ENCODE data around the gene AKT1.

The AKT1 gene

GRCh38 chr14:104800771-104801519 lies 5.4 kb upstream of the AKT1 start, which contains the start of gene ZBTB42:
Gene ZBTB42 (plus strand): TSS chr14:104801101. CDS start chr14:104801198, 97 bp downstream.
- peak within 1 kb of the TSS; percentile 78 for H3K4me3 ChIP-seq (ENCODE audit: low read depth, low read length)
- DNase-seq (ENCODE audit: low read depth): no peak
- no peak for TF ChIP-seq CTCF (IDR thresholded peaks at IDR 0.05; ENCODE audit: low read depth, low read length, missing control alignments)

GRCh38 chr14:104800015-104800770 lies 4.6 kb upstream of the AKT1 start:
- H3K4me3 ChIP-seq (ENCODE audit: low read depth, low read length): peak overlapping the region; percentile 78; the same call in 1 of the 2 replicates
- DNase-seq (ENCODE audit: low read depth): no peak
- peak; percentile 23 for TF ChIP-seq CTCF (IDR thresholded peaks at IDR 0.05; ENCODE audit: low read depth, low read length, missing control alignments)

- no peak overlapping the region for H3K4me3 ChIP-seq (ENCODE audit: low read depth, low read length)
- TF ChIP-seq CTCF (IDR thresholded peaks at IDR 0.05; ENCODE audit: low read depth, low read length, missing control alignments): no peak
- DNase-seq (ENCODE audit: low read depth): no peak
Measured at GRCh38 chr14:104799244-104800014, 3.9 kb upstream of the AKT1 start.

DNA sequence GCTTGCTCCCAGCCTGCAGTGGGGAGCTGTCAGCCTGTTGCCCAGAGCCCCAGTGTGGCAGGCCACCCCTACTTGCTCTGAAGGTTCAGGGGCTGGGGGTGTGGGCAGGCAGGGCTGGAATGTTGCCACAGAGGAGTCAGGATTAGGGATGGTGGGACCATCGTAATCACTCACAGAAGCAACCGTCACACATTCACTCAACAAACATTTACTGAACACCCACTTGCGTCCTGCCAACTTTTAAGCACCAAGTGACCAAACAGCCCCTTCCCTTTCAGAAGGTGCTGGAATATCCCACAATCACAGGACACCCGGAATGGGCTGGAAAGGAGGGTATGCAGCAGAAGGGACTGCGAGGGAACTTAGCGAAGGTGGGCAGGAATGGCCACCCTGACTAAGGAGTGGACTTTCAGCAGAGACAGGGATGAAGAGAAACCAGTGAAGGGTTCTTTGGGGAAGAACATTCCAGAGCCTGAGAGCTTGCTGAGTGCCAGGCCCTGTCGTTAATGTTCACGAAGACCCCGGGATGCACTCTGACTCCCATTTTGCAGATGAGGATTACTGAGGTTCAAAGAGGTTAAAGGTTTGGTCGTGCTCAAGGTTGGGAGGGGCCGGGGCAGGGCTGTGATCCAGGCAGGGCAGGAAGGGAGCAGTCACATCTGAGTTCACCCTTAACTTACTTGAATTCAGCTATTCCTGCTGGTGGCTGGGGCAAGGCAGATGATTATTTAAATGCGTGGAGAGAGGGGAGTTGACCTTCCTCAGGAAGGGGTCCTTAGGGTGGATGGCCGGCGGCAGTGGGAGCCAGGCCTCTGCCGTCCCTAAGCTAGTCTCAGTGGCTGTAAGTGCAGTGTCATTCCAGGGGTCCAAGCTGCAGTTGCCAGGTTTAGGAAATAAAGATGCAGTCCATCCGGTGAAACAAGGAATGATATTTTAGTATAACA lies 3.0 kb upstream of the AKT1 start:
- no peak for TF ChIP-seq CTCF (IDR thresholded peaks at IDR 0.05; ENCODE audit: low read depth, low read length, missing control alignments)
- DNase-seq (ENCODE audit: low read depth): no peak
- no peak overlapping the region for H3K4me3 ChIP-seq (ENCODE audit: low read depth, low read length)

- DNase-seq (ENCODE audit: low read depth): no peak
- no peak for TF ChIP-seq CTCF (IDR thresholded peaks at IDR 0.05; ENCODE audit: low read depth, low read length, missing control alignments)
- H3K4me3 ChIP-seq (ENCODE audit: low read depth, low read length): no peak overlapping the region
Measured at GRCh38 chr14:104797115-104798044, 1.8 kb upstream of the AKT1 start.

Data from GM12864 (cell line).